Measurements from ENCODE around the gene SMYD5.

Gene SMYD5

GRCh38 chr2:73212448-73213176 is 1.4 kb upstream of the SMYD5 start:
- Histone ChIP-seq H3K27ac (ENCODE audit: extremely low read depth, low read depth, low read length) (no peak overlapping the region), H3K4me1 (ENCODE audit: control insufficient read depth, insufficient read depth, low read length) (no peaks in the 10 kb centered on the region), H3K4me3 (ENCODE audit: low read depth, low read length) (no peak overlapping the region), H3K9me3 (ENCODE audit: control insufficient read depth, insufficient read depth, low read depth, low read length) (no peaks in the 10 kb centered on the region), H3K36me3 (ENCODE audit: control insufficient read depth in 2 of 2, insufficient read depth in 1 of 2, low read length in 2 of 2) (no peaks in the 10 kb centered on the region)
- POLR2A ChIA-PET, result interaction anchor here (0.6 to 2.0 kb wide), 4 partner anchors 13 to 21 kb away, joined by 3 to 32 read pairs (median 4); partner anchors contain the start of genes CCT7 and PRADC1
- CTCF ChIA-PET, result interaction anchor here (0.6 to 4.3 kb wide), 44 partner anchors 9 to 524 kb away, joined by 3 to 37 read pairs (median 4); partner anchors contain the start of genes CCT7, NOTO, PRADC1 and SPR
- TF ChIP-seq ZNF624 (tag by site-specific recombination; IDR thresholded peaks at IDR 0.05) (no peak), ZNF580 (tag by site-specific recombination; IDR thresholded peaks at IDR 0.05) (no peak), ZNF510 (tag by site-specific recombination; IDR thresholded peaks at IDR 0.05; ENCODE audit: insufficient replicate concordance) (no peak), ZNF654 (tag by site-specific recombination; IDR thresholded peaks at IDR 0.05; ENCODE audit: low read depth) (peak; percentile 55), PRDM6 (tag by site-specific recombination; IDR thresholded peaks at IDR 0.05) (no peak), MEIS1 (CRISPR knock-in tag; IDR thresholded peaks at IDR 0.05; ENCODE audit: borderline replicate concordance) (no peak), ZBTB17 (tag by site-specific recombination; IDR thresholded peaks at IDR 0.05) (peak; percentile 98), ZNF488 (tag by site-specific recombination; IDR thresholded peaks at IDR 0.05) (no peak), PRDM4 (tag by site-specific recombination; IDR thresholded peaks at IDR 0.05) (0 out of 2 replicates have a peak, but pooled peaks have one; percentile 29), ZNF692 (tag by site-specific recombination; IDR thresholded peaks at IDR 0.05) (no peak), ZNF785 (tag by site-specific recombination; IDR thresholded peaks at IDR 0.05) (no peak), REPIN1 (tag by site-specific recombination; IDR thresholded peaks at IDR 0.05; ENCODE audit: low read depth) (no peak), ZFP3 (tag by site-specific recombination; IDR thresholded peaks at IDR 0.05; ENCODE audit: low read depth) (no peak), ZNF426 (tag by site-specific recombination; IDR thresholded peaks at IDR 0.05) (no peak), FEZF1 (tag by site-specific recombination; IDR thresholded peaks at IDR 0.05) (no peak), SP3 (tag by site-specific recombination; IDR thresholded peaks at IDR 0.05) (no peak), PRDM10 (tag by site-specific recombination; IDR thresholded peaks at IDR 0.05) (peak; percentile 28), ZNF777 (tag by site-specific recombination; IDR thresholded peaks at IDR 0.05; ENCODE audit: borderline replicate concordance) (no peak), ZNF473 (tag by site-specific recombination; IDR thresholded peaks at IDR 0.05) (no peak), CTCF (tag by site-specific recombination; IDR thresholded peaks at IDR 0.05) (peak; percentile 67), PATZ1 (tag by site-specific recombination; IDR thresholded peaks at IDR 0.05) (peak; percentile 42), ZNF768 (tag by site-specific recombination; IDR thresholded peaks at IDR 0.05) (no peak)
